ENCODE results near the gene VPS11. TPM values are rescaled to one million over a fixed set of nuclear protein-coding genes. Genes with fewer than 3 reads are reported as not detected.

VPS11 gene
- polyA plus RNA-seq, 3 donors, result 28.6 to 56.6 (median 43.3) TPM

DNA sequence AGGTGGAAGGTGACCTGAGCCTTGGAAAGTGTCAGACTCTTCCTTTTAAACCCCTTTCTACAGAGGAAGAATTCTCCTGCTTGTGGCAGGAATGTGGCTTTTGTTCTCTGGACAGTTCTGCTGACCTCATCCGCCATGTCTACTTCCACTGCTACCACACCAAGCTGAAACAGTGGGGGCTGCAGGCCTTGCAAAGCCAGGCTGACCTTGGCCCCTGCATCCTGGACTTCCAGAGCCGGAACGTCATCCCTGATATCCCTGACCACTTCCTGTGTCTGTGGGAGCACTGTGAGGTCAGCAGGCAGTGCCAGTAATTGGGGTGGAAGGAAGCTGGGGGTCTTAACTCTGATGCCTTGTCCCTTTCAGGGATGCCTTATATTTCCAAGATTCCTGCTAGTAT lies 63.0 kb downstream of the VPS11 start:
- intact Hi-C loops (cut with micrococcal nuclease), result no loop called here
- TF ChIP-seq, protein P1, sequence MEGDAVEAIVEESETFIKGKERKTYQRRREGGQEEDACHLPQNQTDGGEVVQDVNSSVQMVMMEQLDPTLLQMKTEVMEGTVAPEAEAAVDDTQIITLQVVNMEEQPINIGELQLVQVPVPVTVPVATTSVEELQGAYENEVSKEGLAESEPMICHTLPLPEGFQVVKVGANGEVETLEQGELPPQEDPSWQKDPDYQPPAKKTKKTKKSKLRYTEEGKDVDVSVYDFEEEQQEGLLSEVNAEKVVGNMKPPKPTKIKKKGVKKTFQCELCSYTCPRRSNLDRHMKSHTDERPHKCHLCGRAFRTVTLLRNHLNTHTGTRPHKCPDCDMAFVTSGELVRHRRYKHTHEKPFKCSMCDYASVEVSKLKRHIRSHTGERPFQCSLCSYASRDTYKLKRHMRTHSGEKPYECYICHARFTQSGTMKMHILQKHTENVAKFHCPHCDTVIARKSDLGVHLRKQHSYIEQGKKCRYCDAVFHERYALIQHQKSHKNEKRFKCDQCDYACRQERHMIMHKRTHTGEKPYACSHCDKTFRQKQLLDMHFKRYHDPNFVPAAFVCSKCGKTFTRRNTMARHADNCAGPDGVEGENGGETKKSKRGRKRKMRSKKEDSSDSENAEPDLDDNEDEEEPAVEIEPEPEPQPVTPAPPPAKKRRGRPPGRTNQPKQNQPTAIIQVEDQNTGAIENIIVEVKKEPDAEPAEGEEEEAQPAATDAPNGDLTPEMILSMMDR (IDR thresholded peaks at IDR 0.05), result no peak
- H3K27ac Mint-ChIP-seq, result no peak overlapping the region
- H4K20me1 ChIP-seq (ENCODE audit: insufficient read depth, low read length), result peaks cover 7% of the 10 kb centered on the region
- H3K4me2 ChIP-seq (replicated peaks; ENCODE audit: extremely low read depth, low read length, poor library complexity, severe bottlenecking), result no peak overlapping the region
- no peak overlapping the region for H2AFZ ChIP-seq (ENCODE audit: insufficient read depth, low read depth, low read length, poor library complexity, severe bottlenecking)
- H3K4me3 ChIP-seq (replicated peaks in 1 of 3; ENCODE audit: low read depth in 2 of 3, low read length in 3 of 3), result no peak overlapping the region
- peaks cover 13% of the 10 kb centered on the region for H3K4me1 Mint-ChIP-seq
- no peak overlapping the region for H3K27ac ChIP-seq (ENCODE audit: low read depth in 1 of 2, low read length in 2 of 2)
- H3K9ac ChIP-seq (ENCODE audit: insufficient read depth, low read length, poor library complexity, severe bottlenecking), result no peak overlapping the region
- no CpG with 5 or more reads among the region's 3 CpGs for WGBS (ENCODE audit: insufficient coverage)
- no peaks in the 10 kb centered on the region for H3K27me3 ChIP-seq (ENCODE audit: control insufficient read depth in 2 of 2, insufficient read depth in 2 of 2, low read length in 2 of 2)
- H3K36me3 Mint-ChIP-seq, result peaks cover 66 to 82% of the 10 kb centered on the region in 2 donors
- no peak overlapping the region for H3K4me3 Mint-ChIP-seq
- H3K27me3 Mint-ChIP-seq (ENCODE audit: low read depth in 3 of 3), result peaks cover 0 to 2% (median 0%) of the 10 kb centered on the region in 3 donors
- DNase-seq, result no peak
- no peaks in the 10 kb centered on the region for H3K9me3 ChIP-seq (replicated peaks in 1 of 2; ENCODE audit: control insufficient read depth in 1 of 2, insufficient read depth in 1 of 2, low read length in 2 of 2)
- H3K9me3 Mint-ChIP-seq, result no peaks in the 10 kb centered on the region
- peaks cover 3% of the 10 kb centered on the region for H3K79me2 ChIP-seq (ENCODE audit: insufficient read depth, low read length)
- peaks cover 0 to 3% of the 10 kb centered on the region in 2 donors for H3K4me1 ChIP-seq (ENCODE audit: control insufficient read depth in 1 of 2, insufficient read depth in 2 of 2, low read length in 2 of 2)
- peaks cover 60 to 87% of the 10 kb centered on the region in 2 donors for H3K36me3 ChIP-seq (replicated peaks in 1 of 2; ENCODE audit: control insufficient read depth in 1 of 2, insufficient read depth in 2 of 2, low read length in 2 of 2)

Other genes with a start within 250 kb of the VPS11 start
- gene CXCR5, start 183.9 kb upstream of the VPS11 start, polyA plus RNA-seq, result under 1 TPM; 0.08 to 0.31 (median 0.09) TPM
- gene BCL9L, start 141.9 kb upstream of the VPS11 start, polyA plus RNA-seq, result 1 to 10 TPM in 2 of 3 donors, under 1 TPM in 1; 0.11 to 6.8 (median 1.8) TPM
- not detected for gene UPK2, start 111.5 kb upstream of the VPS11 start, polyA plus RNA-seq
- gene FOXR1, start 96.1 kb upstream of the VPS11 start, polyA plus RNA-seq, result not detected
- 10 to 100 TPM in 1 of 3 donors, 1 to 10 TPM in 2; 2.7 to 47.8 (median 4.1) TPM for gene CENATAC, start 69.7 kb upstream of the VPS11 start, polyA plus RNA-seq
- gene RPS25, start 49.5 kb upstream of the VPS11 start, polyA plus RNA-seq, result 1,000 to 10,000 TPM; 1,137 to 1,336 (median 1,264) TPM
- gene TRAPPC4, start 49.1 kb upstream of the VPS11 start, polyA plus RNA-seq, result 10 to 100 TPM; 46.9 to 54.5 (median 50.0) TPM
- gene SLC37A4, start 36.9 kb upstream of the VPS11 start, polyA plus RNA-seq, result 1 to 10 TPM; 5.9 to 8.0 (median 7.2) TPM
- gene HYOU1, start 10.6 kb upstream of the VPS11 start, polyA plus RNA-seq, result 10 to 100 TPM in 1 of 3 donors, 1 to 10 TPM in 2; 8.4 to 34.9 (median 8.6) TPM
- gene HMBS, start 17.1 kb downstream of the VPS11 start, polyA plus RNA-seq, result 10 to 100 TPM; 21.1 to 26.4 (median 25.2) TPM
- gene DPAGT1, start 34.0 kb downstream of the VPS11 start, polyA plus RNA-seq, result 10 to 100 TPM; 37.0 to 54.2 (median 39.7) TPM
- 10 to 100 TPM in 1 of 3 donors, 1 to 10 TPM in 2; 3.8 to 60.2 (median 6.4) TPM for gene C2CD2L, start 39.5 kb downstream of the VPS11 start, polyA plus RNA-seq
- 10 to 100 TPM in 1 of 3 donors, 1 to 10 TPM in 2; 8.0 to 43.0 (median 8.6) TPM for gene HINFP, start 53.8 kb downstream of the VPS11 start, polyA plus RNA-seq
- gene ABCG4, start 81.2 kb downstream of the VPS11 start, polyA plus RNA-seq, result under 1 TPM in 1 of 3 donors, not detected in 2; 0.04 TPM
- gene NLRX1, start 100.9 kb downstream of the VPS11 start, polyA plus RNA-seq, result 10 to 100 TPM; 13.7 to 15.5 (median 14.2) TPM
- gene NHERF4, start 117.7 kb downstream of the VPS11 start, polyA plus RNA-seq, result under 1 TPM in 2 of 3 donors, not detected in 1; 0.09 to 0.47 TPM
- gene CBL, start 138.5 kb downstream of the VPS11 start, polyA plus RNA-seq, result 10 to 100 TPM in 2 of 3 donors, 1 to 10 TPM in 1; 7.6 to 24.0 (median 23.1) TPM
- not detected for gene MCAM, start 249.3 kb downstream of the VPS11 start, polyA plus RNA-seq

Data from CD14-positive monocyte (primary cell).